Spleen (tissue), 3 donors: ENCODE data around the gene CTNNA2.

ENCODE experiments used
- POLR2A ChIP-seq, 3 donors: fragments of 450-650 bp; IDR thresholded peaks; one replicate each; pipeline ENCODE4 v1.5.1; 2017; ENCODE audit warnings: antibody characterized with exemption in 3 of 3, mild to moderate bottlenecking in 1 of 3
- POLR2AphosphoS5 ChIP-seq, 3 donors: sonication (generic); formaldehyde crosslinking; IDR thresholded peaks; one replicate each; pipeline ENCODE4 v1.5.1; 2017; ENCODE audit warnings: antibody characterized with exemption in 3 of 3

- no peak for TF ChIP-seq POLR2AphosphoS5 (IDR thresholded peaks at IDR 0.05)
- TF ChIP-seq POLR2A (IDR thresholded peaks at IDR 0.05) = no peak
Observed at GRCh38 chr2:79665091-79665490, 152.2 kb downstream of the CTNNA2 start.
